ENCODE measurements around the gene GLIPR1L1. TPM values are rescaled to one million over a fixed set of nuclear protein-coding genes. Genes with fewer than 3 reads are reported as not detected.
"Not testable (repeated sequence)": the region's sequence is repeated elsewhere in the genome, so short reads cannot be mapped to it uniquely, and the experiment has no call there.

Gene GLIPR1L1
- total RNA-seq, 1 donor from 2014 or later = not detected

GRCh38 chr12:75322464-75322863, 12.0 kb upstream of the GLIPR1L1 start:
- H3K4me1 Mint-ChIP-seq (ENCODE audit: low read depth) = no peaks in the 10 kb centered on the region
- H3K9me3 Mint-ChIP-seq = no peaks in the 10 kb centered on the region
- DNase-seq (ENCODE audit: low spot score) = no peak
- no peak overlapping the region for H3K4me3 Mint-ChIP-seq
- intact Hi-C loops (cut with micrococcal nuclease) = no loop called here
- no peaks in the 10 kb centered on the region for H3K36me3 Mint-ChIP-seq (ENCODE audit: low read depth)
- peaks cover 14% of the 10 kb centered on the region for H3K27me3 Mint-ChIP-seq (ENCODE audit: insufficient read depth)
- no peak overlapping the region for H3K27ac Mint-ChIP-seq

GRCh38 chr12:75323663-75324062, 10.8 kb upstream of the GLIPR1L1 start:
- peaks cover 15% of the 10 kb centered on the region for H3K27me3 Mint-ChIP-seq (ENCODE audit: insufficient read depth)
- no peak overlapping the region for H3K4me3 Mint-ChIP-seq
- no peaks in the 10 kb centered on the region for H3K9me3 Mint-ChIP-seq
- no peaks in the 10 kb centered on the region for H3K4me1 Mint-ChIP-seq (ENCODE audit: low read depth)
- H3K27ac Mint-ChIP-seq = no peak overlapping the region
- intact Hi-C loops (cut with micrococcal nuclease) = no loop called here
- no peaks in the 10 kb centered on the region for H3K36me3 Mint-ChIP-seq (ENCODE audit: low read depth)
- DNase-seq (ENCODE audit: low spot score) = no peak

GRCh38 chr12:75327642-75328041, 6.8 kb upstream of the GLIPR1L1 start:
- intact Hi-C loops (cut with micrococcal nuclease) = no loop called here
- no peaks in the 10 kb centered on the region for H3K36me3 Mint-ChIP-seq (ENCODE audit: low read depth)
- no peak for DNase-seq (ENCODE audit: low spot score)

GRCh38 chr12:75329918-75330826, 4.3 kb upstream of the GLIPR1L1 start, which contains the start of gene CAPS2:
Gene CAPS2, minus strand, starts transcription at chr12:75330324. Its CDS starts 3,826 bp downstream, at chr12:75326498.
- Mint-ChIP-seq H3K4me3 (peak within 1 kb of the TSS; percentile 82), H3K9me3 (no peaks in the 10 kb centered on the region), H3K4me1 (ENCODE audit: low read depth) (peaks cover 23% of the 10 kb centered on the region), H3K27me3 (ENCODE audit: insufficient read depth) (peaks cover 46% of the 10 kb centered on the region), H3K36me3 (ENCODE audit: low read depth) (no peaks in the 10 kb centered on the region), H3K27ac (peak within 1 kb of the TSS; percentile 16)
- DNase-seq (ENCODE audit: low spot score) = peak; percentile 42
- intact Hi-C loops (cut with micrococcal nuclease) = loop anchor here (5.0 to 10.0 kb wide), 6 partner anchors 325 to 1225 kb away; partner anchors contain the start of genes BBS10 and OSBPL8

More at GRCh38 chr12:75327642-75328041, 6.8 kb upstream of the GLIPR1L1 start:
- Mint-ChIP-seq H3K27me3 (ENCODE audit: insufficient read depth) (peaks cover 28% of the 10 kb centered on the region), H3K4me1 (ENCODE audit: low read depth) (peaks cover 9% of the 10 kb centered on the region), H3K4me3 (no peak overlapping the region), H3K27ac (no peak overlapping the region), H3K9me3 (no peaks in the 10 kb centered on the region)

GRCh38 chr12:75337905-75338304, 3.4 kb downstream of the GLIPR1L1 start:
- Mint-ChIP-seq H3K4me1 (ENCODE audit: low read depth) (peaks cover 28% of the 10 kb centered on the region), H3K9me3 (no peaks in the 10 kb centered on the region), H3K27ac (no peak overlapping the region), H3K27me3 (ENCODE audit: insufficient read depth) (peaks cover 35% of the 10 kb centered on the region), H3K4me3 (no peak overlapping the region), H3K36me3 (ENCODE audit: low read depth) (no peaks in the 10 kb centered on the region)
- no peak for DNase-seq (ENCODE audit: low spot score)
- intact Hi-C loops (cut with micrococcal nuclease) = loop anchor here (1.0 to 10.0 kb wide), 5 partner anchors 8 to 1217 kb away; partner anchors contain the start of gene OSBPL8

- Mint-ChIP-seq H3K4me1 (ENCODE audit: low read depth) (peaks cover 19% of the 10 kb centered on the region), H3K4me3 (no peak overlapping the region), H3K36me3 (ENCODE audit: low read depth) (no peaks in the 10 kb centered on the region), H3K9me3 (no peaks in the 10 kb centered on the region), H3K27ac (no peak overlapping the region), H3K27me3 (ENCODE audit: insufficient read depth) (peaks cover 22% of the 10 kb centered on the region)
- intact Hi-C loops (cut with micrococcal nuclease) = no loop called here
- no peak for DNase-seq (ENCODE audit: low spot score)
Observed at GRCh38 chr12:75341873-75342272, 7.4 kb downstream of the GLIPR1L1 start.

GRCh38 chr12:75345531-75345930, 11.1 kb downstream of the GLIPR1L1 start:
- intact Hi-C loops (cut with micrococcal nuclease) = no loop called here
- DNase-seq (ENCODE audit: low spot score) = no peak
- H3K4me1 Mint-ChIP-seq (ENCODE audit: low read depth) = peaks cover 8% of the 10 kb centered on the region
- H3K27ac Mint-ChIP-seq = no peak overlapping the region
- H3K9me3 Mint-ChIP-seq = no peaks in the 10 kb centered on the region
- H3K27me3 Mint-ChIP-seq (ENCODE audit: insufficient read depth) = peaks cover 17% of the 10 kb centered on the region
- no peak overlapping the region for H3K4me3 Mint-ChIP-seq
- no peaks in the 10 kb centered on the region for H3K36me3 Mint-ChIP-seq (ENCODE audit: low read depth)

- not testable (repeated sequence) for DNase-seq (ENCODE audit: low spot score); H3K4me3 Mint-ChIP-seq; H3K36me3 Mint-ChIP-seq (ENCODE audit: low read depth); H3K9me3 Mint-ChIP-seq
- peak overlapping the region; percentile 15 for H3K27ac Mint-ChIP-seq
- peaks cover 14% of the 10 kb centered on the region for H3K4me1 Mint-ChIP-seq (ENCODE audit: low read depth)
- intact Hi-C loops (cut with micrococcal nuclease) = loop anchor here (1.0 to 2.0 kb wide), 3 partner anchors 8 to 134 kb away; partner anchors contain the start of genes GLIPR1 and GLIPR1L2
- H3K27me3 Mint-ChIP-seq (ENCODE audit: insufficient read depth) = peaks cover 15% of the 10 kb centered on the region
Observed at GRCh38 chr12:75346215-75346614, 11.7 kb downstream of the GLIPR1L1 start.

GRCh38 chr12:75349946-75350345, 15.5 kb downstream of the GLIPR1L1 start:
- H3K27ac Mint-ChIP-seq = no peak overlapping the region
- peaks cover 1% of the 10 kb centered on the region for H3K36me3 Mint-ChIP-seq (ENCODE audit: low read depth)
- DNase-seq (ENCODE audit: low spot score) = no peak
- H3K4me3 Mint-ChIP-seq = no peak overlapping the region
- peaks cover 14% of the 10 kb centered on the region for H3K4me1 Mint-ChIP-seq (ENCODE audit: low read depth)
- H3K27me3 Mint-ChIP-seq (ENCODE audit: insufficient read depth) = peaks cover 10% of the 10 kb centered on the region
- H3K9me3 Mint-ChIP-seq = peaks cover 28% of the 10 kb centered on the region
- intact Hi-C loops (cut with micrococcal nuclease) = no loop called here

- intact Hi-C loops (cut with micrococcal nuclease) = no loop called here
- Mint-ChIP-seq H3K4me1 (ENCODE audit: low read depth) (peaks cover 13% of the 10 kb centered on the region), H3K36me3 (ENCODE audit: low read depth) (peaks cover 1% of the 10 kb centered on the region)
Observed at GRCh38 chr12:75350413-75350812, 15.9 kb downstream of the GLIPR1L1 start.

GRCh38 chr12:75354011-75354410, 19.5 kb downstream of the GLIPR1L1 start:
- Mint-ChIP-seq H3K36me3 (ENCODE audit: low read depth) (peaks cover 1% of the 10 kb centered on the region), H3K27me3 (ENCODE audit: insufficient read depth) (peaks cover 7% of the 10 kb centered on the region), H3K27ac (no peak overlapping the region), H3K4me1 (ENCODE audit: low read depth) (peaks cover 9% of the 10 kb centered on the region), H3K9me3 (peaks cover 32% of the 10 kb centered on the region), H3K4me3 (no peak overlapping the region)
- intact Hi-C loops (cut with micrococcal nuclease) = no loop called here
- DNase-seq (ENCODE audit: low spot score) = no peak

More at GRCh38 chr12:75350413-75350812, 15.9 kb downstream of the GLIPR1L1 start:
- no peak for DNase-seq (ENCODE audit: low spot score)
- Mint-ChIP-seq H3K4me3 (no peak overlapping the region), H3K9me3 (peaks cover 32% of the 10 kb centered on the region), H3K27me3 (ENCODE audit: insufficient read depth) (peaks cover 9% of the 10 kb centered on the region), H3K27ac (no peak overlapping the region)

- Mint-ChIP-seq H3K4me3 (no peak overlapping the region), H3K27ac (peak overlapping the region; percentile 71), H3K27me3 (ENCODE audit: insufficient read depth) (no peaks in the 10 kb centered on the region), H3K4me1 (ENCODE audit: low read depth) (peaks cover 13% of the 10 kb centered on the region), H3K9me3 (peaks cover 21% of the 10 kb centered on the region), H3K36me3 (ENCODE audit: low read depth) (peaks cover 2% of the 10 kb centered on the region)
- no peak for DNase-seq (ENCODE audit: low spot score)
- intact Hi-C loops (cut with micrococcal nuclease) = no loop called here
Observed at GRCh38 chr12:75360920-75361319, 26.4 kb downstream of the GLIPR1L1 start.

- Mint-ChIP-seq H3K4me3 (no peak overlapping the region), H3K27ac (peak overlapping the region; percentile 71), H3K27me3 (ENCODE audit: insufficient read depth) (no peaks in the 10 kb centered on the region), H3K4me1 (ENCODE audit: low read depth) (peaks cover 15% of the 10 kb centered on the region), H3K9me3 (peaks cover 21% of the 10 kb centered on the region), H3K36me3 (ENCODE audit: low read depth) (peaks cover 2% of the 10 kb centered on the region)
- intact Hi-C loops (cut with micrococcal nuclease) = no loop called here
- no peak for DNase-seq (ENCODE audit: low spot score)
Observed at GRCh38 chr12:75361408-75361807, 26.9 kb downstream of the GLIPR1L1 start.

All from activated T-helper 1 cell treated with anti-CD3 and anti-CD28 coated beads, Interleukin-12 subunit alpha, Interleukin-12 subunit beta, Interleukin-2, Interleukin-4 antibody, amounts not matched to agents 30 ng/mL and 10 ng/mL and 1 ng/mL, durations not matched to agents 14 hours and 24 hours and 36 hours (primary cell).